Adipose tissue (tissue), 3 donors: ENCODE results near the gene COL23A1. TPM values are rescaled to one million over a fixed set of nuclear protein-coding genes. Genes with fewer than 3 reads are reported as not detected.

Experiments
- H3K27ac ChIP-seq: one replicate; pipeline ENCODE4 v1.5.1; 2013; ENCODE audit warnings: low read depth, low read length
- WGBS, 3 donors: extraction: QIAGEN DNeasy Blood & Tissue Kit; methylation state at CpG; one replicate each; pipeline ENCODE4 v1.1.7; 2013; 5-methylcytosine and 5-hydroxymethylcytosine counted together
- polyA plus RNA-seq, 3 donors: library from polyadenylated mRNA; stranded (reverse); fragments of 200-250 nt; gene quantifications; one replicate each; pipeline ENCODE4 v1.2.3, GENCODE V29; 2013
- donor health status: healthy with polysubstance abuse.
- donor health status: Bipolar disorder and iron deficiency.
- donor health status: healthy.

COL23A1 gene
- polyA plus RNA-seq, 3 donors, result 0.07 to 0.85 (median 0.45) TPM

DNA sequence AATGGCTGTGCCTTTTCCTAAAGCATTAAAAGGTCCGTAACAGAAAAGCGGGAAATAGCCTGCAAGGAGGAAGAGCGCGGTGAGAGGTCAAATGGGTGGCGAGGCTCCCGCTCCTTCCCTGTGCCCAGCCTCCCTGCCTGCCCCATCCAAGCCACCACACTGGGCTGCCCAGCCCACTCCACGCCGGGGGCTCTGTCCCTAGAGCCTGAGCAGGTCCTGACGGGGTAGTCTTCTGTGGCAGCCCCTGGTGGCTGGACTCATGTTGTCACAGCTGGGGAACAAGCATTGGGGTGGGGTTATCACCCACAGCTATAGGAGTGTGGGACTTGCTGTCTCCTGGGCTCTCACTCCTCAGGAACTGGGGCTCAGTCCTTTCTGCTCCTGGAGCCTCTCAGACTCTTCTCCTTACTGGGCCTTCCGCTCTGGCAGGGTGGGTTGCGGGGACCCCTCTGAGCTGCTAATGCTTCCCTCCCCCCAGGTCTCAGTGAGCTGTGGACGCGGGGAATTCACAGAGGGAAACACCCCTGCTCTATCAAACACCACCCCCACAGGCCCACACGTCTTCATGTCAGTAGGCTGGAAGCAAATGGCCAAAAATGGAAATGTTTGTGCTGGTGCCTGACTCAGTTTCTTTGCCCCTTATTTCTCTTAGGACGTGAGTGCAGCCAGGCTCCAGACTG is 205.2 kb downstream of the COL23A1 start:
- H3K27ac ChIP-seq, result no peak overlapping the region
- 71 to 82% (median 79%) methylated on average over 15 of the region's 15 CpGs for WGBS, 3 donors

DNA sequence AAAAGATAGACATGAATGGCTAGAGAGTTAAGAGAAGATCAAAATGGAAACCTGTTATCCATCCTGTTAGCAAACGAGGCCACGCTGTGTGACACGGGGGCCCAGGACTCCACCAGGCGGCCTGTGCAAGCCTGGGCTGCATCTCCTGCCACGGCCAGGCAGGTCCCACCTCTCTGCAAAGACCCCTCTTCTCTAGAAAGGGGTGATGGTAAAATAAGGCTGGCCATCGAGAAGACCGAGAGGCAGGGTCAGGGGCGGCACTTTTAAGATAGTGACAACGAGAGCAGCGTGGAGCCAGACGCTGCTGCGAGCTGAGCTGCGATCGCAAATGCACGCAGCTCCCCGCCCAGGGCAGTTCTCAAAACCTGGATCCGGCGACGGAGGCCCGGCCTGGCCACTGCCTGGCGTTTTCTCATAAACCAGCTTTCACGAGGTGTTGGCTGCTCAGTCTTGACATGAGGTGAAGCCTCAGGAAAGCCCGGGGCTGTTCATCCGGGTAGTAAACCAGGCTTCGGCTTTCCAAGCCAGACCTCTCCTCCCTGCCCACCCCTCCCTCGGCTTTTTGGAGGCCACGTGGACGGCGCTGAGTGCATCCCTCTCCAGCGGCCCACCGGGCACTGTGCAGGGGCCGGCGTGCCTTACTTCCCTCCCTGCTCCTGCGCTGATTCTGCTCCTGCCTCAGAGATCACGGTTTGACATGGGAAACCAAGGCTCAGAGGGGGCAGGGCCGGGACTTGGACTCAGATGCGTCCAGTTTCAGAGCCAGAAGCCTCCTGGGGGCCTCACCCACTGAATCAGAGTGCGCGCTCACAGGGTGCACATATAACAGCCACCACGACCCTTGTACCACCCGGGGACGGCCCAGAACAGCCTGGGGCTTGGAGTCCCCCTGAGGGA is 206.0 kb downstream of the COL23A1 start:
- WGBS, 3 donors, result 35 to 48% (median 40%) methylated on average over 40 to 42 of the region's 42 CpGs

DNA sequence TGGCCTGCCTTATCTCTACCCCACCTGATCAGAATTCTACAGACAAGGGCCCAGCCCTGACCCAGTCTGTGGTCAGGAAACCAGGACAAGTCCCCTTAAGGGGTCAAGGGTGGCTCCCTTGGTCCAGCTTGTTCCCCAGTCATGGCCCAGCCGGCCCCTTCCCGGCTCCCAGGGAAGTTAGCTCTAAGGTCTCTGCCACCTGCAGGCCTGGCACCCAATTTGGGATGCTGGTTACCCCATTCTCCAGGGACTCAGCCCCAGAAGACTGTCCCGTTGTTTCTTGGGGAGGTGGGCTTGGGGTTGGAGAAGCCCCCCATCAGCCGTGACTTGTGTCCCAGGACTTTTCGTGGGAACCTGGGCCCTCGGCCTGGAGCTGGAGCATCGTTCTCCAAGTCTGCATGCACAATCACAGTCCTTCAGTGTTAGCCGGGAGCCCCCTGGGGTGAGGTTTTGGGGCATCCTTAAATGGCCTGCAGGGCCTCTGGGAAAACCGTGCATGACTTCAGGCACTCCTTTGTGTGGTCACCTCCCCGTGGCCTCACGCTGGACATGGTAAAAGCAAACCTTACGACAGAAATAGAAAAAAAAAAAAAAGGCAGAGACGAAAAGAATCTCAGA is 206.8 kb downstream of the COL23A1 start:
- 83 to 93% (median 92%) methylated on average over 13 of the region's 13 CpGs for WGBS, 3 donors
- no peak overlapping the region for H3K27ac ChIP-seq

More for the DNA sequence above, 206.0 kb downstream of the COL23A1 start:
- no peak overlapping the region for H3K27ac ChIP-seq

DNA sequence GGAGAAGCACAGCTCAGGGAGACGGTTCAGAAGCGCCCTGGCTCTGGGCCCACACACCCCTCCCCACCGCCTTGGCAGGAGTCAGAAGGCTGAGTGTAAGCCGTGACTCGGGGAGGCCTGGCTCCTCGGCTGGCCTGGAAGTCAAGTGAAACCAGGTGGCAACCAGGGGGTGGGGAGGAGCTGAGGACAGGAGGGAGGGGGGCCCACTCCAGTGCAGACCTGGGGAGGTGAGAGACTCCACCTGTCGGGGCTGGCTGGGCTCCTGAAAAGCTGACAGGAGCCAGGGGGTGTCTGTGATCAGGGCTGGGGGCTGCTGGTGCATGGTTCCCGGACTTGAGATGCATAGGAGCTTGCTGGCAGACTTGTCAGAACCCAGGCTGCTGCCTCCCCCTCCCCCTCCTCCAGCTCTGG is 207.4 kb downstream of the COL23A1 start:
- 70 to 85% (median 85%) methylated on average over 8 of the region's 8 CpGs for WGBS, 3 donors
- H3K27ac ChIP-seq, result no peak overlapping the region

DNA sequence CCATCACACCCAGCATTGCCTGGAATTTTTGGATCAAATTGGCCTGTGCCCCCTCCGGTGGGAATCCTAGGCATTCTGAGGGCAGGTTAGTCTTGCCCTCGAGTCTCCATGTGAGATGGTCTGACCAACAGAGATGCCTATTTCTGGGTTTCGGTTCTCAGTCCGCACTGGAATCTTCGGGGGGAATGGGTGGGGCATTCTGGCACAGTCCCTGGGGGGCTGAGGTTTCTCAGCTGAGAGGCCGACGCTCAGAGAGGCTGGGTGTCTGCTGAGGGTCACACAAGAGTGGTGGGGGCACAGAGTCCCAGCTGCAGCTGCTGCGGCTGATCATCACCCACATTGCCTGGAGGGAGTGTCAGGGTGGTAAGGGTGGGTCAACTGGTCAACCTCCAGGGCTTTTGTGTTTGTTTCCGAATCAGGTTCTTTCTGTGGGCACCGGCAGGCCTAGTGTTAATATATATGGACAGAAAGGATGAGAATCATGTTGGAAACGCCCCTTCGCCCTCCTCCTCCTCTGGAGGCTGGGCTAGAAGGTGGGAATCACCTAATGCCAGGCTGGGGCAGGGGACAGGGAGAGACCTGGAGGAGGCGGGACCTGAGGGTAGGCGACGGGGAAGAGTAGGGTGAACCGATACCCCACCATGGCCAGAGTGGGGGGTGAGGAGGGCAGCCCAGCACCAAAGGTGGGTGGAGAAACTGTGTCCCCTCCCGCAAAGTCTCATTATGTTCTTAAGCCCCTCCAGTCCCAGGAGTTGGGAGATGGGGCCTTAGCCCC is 208.1 kb downstream of the COL23A1 start:
- 84 to 96% (median 91%) methylated on average over 17 of the region's 17 CpGs for WGBS, 3 donors
- H3K27ac ChIP-seq, result no peak overlapping the region

DNA sequence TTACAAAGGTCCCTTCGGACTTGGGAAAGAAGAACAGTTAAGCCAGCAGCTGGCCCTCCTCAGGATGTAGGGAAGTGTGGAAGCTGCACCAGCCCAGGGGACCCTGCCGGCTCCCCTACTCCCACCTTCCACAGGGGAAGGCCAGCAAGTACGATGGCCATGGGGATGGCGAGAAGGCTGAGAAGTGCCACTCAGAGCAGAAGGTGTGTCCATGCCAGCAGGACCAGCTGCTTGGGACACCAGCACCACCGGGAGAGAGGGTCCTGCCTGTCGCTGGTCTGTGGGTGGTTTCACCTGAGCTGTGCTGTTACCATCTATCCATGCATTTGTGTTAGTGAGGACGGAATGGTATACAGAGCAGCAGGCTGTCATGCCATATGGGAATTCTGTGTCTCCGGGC is 209.0 kb downstream of the COL23A1 start:
- WGBS, 3 donors, result 84 to 97% (median 96%) methylated on average over 8 of the region's 8 CpGs

DNA sequence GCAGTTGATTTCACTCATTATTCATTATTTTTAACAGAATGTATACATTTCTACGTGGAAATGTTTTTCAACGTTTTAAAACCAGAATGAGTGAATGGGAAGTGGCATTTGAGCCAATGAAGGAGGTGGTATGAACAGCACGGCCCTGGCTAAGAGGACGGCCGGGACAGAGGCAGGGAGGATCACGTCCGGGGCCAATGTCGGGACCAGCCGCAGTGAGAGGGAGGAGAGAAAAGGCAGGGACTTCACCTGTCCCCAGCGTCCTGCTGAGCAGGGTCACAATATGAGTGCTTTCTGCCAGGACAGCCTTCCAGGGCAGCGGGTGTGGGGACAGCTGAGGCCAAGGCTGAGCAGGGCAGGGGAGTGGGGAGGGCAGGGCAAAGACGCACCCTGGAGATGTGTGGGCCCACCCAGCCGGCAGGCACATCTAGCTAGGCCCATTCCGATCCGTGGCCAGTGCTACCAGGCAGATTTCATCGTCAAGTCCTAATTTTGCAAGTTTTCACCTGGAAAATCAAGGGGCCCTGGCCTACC is 209.6 kb downstream of the COL23A1 start:
- no peak overlapping the region for H3K27ac ChIP-seq
- 74 to 92% (median 91%) methylated on average over 16 of the region's 16 CpGs for WGBS, 3 donors

More for the DNA sequence above, 209.0 kb downstream of the COL23A1 start:
- no peak overlapping the region for H3K27ac ChIP-seq

DNA sequence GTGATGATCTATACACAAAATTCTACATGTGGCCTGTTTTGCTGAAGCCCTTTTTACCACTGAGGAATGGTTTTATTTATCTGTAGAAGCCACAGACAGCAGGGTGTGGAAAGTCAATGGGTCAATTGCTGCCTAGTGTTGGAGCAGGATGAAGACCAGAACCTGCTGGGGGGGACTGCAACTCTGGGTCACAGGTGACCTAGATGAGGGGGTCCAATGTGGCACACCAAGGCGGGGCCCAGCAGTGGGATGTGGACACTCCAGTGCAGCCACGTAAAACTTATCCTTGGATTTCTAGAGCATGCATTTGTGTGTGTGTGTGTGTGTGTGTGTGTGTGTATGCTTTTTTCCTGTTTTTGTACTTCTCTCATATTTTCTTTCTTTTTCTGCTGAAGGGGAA is 210.1 kb downstream of the COL23A1 start:
- no peak overlapping the region for H3K27ac ChIP-seq

DNA sequence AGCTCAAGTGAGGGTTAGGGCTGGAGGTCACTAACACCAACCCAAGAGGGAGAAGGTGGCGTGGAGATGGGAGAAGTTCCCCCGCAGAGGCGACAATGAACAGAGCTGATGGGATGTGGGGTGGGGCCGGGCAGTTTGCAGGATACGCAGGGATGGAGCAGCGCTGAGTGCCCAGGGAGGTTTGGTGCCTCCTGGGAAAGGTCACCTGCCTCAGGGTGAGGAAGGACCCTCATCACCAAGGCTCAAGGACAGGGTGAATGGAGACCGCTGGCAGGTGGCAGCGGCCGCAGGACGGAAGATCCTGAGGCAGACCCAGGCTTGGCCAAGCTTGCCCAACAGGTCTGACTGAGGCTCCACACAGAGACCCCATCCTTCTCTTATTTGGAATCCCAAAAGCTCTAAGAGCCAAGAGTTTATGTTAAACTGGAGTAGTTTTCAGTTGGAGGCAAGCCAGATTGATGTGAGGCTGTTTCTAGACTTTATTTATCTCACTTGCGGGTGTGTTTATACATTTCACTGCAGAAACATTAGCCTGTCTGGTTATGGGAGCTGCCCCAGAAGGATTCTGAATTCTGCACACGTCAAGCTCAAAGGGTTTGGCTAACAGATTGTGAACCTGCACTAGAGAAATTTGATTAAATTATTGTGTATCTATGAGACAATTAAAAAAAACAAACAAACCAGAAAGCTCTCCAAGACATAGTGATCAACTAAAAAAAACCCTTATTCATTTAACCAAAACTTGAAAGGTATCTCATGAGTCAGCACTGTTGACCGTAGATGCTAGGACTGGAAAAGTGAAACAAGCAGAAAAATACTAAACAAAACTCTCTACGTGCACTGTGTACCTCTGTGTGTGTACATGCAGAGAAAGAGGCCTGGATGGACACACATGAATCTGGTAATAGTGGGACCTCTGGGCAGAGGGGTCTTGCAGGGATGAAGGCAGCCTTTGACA is 211.4 kb downstream of the COL23A1 start:
- H3K27ac ChIP-seq, result no peak overlapping the region
- 77 to 92% (median 88%) methylated on average over 14 of the region's 14 CpGs for WGBS, 3 donors

More for the DNA sequence above, 210.1 kb downstream of the COL23A1 start:
- 62 to 86% (median 75%) methylated on average over 2 of the region's 2 CpGs for WGBS, 3 donors

DNA sequence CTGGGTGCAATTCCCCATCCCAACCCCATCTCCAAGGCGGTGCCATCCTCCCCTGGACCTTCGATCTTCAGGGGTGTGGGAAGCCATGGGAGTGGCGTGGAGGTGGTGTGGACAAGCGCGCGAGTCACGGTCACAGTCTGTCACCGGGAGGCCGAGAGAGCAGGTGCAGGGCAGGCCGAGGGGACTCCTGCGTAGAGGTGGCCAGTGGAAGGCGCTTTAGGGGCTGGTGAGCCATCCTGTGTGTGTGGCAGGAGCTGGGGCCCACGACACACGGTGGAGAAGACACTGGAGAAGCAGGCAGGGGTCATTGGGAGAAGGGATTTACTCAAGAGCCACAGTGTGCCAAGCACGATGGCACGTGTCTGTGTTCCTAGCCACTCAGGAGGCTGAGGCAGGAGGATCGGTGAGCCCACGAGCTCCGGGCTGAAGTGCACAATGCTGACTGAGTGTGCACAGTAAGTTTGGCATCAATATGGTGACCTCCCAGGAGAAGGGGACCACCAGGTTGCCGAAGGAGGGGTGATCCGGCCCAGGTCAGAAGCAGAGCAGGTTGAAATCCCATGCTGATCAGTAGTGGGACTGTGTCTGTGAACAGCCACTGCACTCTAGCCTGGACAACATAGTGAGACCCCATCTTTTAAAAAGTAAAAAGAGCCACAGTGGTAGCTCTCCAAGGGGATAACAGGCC is 212.5 kb downstream of the COL23A1 start:
- H3K27ac ChIP-seq, result no peak overlapping the region
- WGBS, 3 donors, result 85 to 94% (median 94%) methylated on average over 21 of the region's 21 CpGs

DNA sequence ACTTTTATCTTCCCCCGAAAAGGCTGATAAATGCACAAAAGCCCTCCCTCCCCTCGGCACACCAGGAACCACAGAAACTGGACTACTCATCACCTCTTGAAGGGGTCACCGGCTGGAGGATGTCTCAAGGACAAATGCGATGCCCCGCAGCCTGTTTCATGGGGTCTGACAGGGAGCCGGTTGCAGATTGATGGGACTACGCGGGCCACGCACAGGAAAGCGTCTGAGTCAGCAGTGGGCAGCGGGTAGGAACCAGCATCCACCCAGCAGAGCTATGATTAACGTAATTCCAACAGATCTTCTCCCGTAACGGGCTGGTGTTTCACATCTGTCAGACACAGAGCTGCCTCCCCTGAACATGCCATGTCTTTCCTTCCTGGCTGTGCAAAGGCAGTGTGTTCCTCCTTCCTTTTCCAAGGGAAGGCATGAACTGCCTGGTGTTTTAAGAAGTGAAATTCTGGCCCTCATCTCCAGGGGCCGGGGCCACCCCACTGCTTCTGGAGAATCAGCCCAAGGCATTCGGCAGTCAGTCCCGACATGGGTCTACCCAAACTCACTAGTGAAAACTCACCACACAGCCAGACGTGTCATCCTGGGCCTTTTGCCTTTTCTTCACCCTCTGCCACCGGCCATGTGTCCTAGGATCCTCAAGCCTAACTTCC is 213.1 kb downstream of the COL23A1 start:
- H3K27ac ChIP-seq, result no peak overlapping the region
- 48 to 60% (median 56%) methylated on average over 19 of the region's 19 CpGs for WGBS, 3 donors

DNA sequence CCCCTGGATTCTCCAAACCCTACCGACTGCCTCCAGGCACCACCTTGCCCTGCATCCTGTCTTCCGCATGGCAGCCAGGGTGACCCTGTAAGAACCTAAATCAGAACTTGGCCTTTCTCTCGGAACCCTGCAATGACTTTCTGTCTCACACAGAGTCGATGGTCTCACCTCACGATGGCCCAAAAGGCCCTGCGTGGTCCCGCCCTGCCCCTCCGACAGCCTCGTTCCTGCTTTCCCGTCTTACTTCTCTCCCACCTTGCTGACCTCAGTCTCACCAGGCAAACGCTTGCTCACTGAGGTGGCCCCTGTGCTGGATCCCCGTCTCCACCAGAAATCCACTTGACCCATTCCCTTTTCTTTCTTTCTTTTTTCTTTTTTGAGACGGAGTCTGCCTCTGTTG is 214.8 kb downstream of the COL23A1 start:
- no peak overlapping the region for H3K27ac ChIP-seq
- 82 to 97% (median 96%) methylated on average over 13 of the region's 13 CpGs for WGBS, 3 donors

DNA sequence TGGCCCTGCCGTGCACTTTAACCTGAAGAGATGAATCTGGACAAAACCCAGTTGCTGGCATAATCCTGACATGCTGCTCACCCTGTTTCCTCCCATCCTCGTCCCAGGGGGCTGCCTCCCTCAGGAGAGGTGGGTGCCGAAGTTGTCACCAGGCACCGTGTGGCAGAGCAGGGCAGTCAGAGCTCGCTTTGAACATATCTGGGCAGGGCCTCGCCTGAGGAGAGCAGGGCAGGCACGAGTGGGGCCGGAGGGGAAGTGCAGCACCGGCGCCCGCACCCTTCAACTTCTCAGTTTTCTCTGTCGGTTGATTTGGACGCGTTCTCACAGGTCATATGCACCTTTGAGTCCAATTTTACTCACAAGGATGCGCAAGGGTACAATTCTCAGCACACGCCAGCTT is 216.5 kb downstream of the COL23A1 start:
- WGBS, 3 donors, result 76 to 79% (median 77%) methylated on average over 16 of the region's 16 CpGs
- no peak overlapping the region for H3K27ac ChIP-seq

DNA sequence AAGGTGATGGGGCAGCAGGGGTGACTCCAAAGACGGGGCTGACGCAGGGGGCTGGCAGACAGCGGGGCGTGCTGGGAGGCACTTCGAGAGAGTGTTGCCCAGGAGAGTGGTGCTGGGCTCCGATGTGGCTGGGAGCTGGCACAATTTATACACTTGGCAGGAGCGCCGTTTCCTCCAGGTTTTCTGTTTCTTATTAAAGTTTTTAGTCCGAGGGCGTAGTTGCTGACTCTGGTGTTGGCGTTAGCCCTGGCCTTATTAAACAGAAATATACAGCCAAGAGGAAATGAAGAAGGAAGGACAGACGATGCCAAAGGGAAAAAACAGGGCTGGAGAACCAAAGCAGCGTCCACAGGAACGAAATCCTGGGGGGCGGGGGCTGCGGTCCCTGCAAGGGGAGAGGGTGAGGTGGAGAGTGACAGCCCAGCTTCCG is 218.0 kb downstream of the COL23A1 start:
- WGBS, 3 donors, result 35 to 65% (median 42%) methylated on average over 17 of the region's 17 CpGs
- H3K27ac ChIP-seq, result no peak overlapping the region

DNA sequence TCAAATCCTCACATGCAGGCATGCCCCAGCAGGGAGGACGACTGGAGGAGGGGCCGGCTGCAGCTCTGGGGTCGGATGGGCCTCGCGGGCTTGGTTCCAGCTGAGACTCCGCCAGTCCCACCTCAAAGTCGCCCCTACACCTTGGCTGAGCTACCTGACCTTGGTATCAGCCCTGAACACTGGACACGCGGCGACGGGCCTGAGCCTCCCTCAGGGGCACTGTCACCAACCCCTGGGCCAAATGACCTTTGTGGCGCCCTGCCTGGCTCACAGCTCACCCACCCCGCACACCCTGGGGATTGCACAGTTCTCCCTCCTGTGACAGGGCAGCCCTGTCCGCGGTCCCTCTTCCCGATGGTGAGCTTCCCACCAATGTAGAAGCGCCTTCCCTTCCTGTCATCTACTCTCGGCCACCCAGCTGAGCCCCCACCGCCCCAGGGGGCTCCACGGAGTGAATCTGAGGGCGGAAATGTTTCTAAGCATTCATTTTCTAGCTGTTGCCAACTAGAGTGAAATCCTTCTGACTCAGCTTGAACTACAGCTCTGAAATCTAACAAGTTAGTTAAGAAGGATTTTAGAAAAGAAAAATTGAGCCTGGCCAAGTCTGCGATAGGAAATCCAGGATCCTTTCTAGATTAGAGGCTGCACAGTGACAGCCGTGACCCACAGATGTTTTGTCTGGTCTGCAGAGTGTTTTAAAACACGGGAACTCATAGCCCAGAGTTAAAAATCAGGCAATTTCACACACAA is 218.7 kb downstream of the COL23A1 start:
- 54 to 57% (median 56%) methylated on average over 24 of the region's 24 CpGs for WGBS, 3 donors
- H3K27ac ChIP-seq, result no peak overlapping the region
